MM.1S (cell line): ENCODE results near the gene PDE2A.

Experiments
- EZH2 ChIP-seq: fragments of 300-600 bp; sonication (generic); optimal IDR thresholded peaks from 2 replicates; pipeline ENCODE3; 2017; ENCODE audit warnings: low read depth, mild to moderate bottlenecking, antibody characterized with exemption, low read length, mixed read lengths
- EZH2phosphoT487 ChIP-seq: fragments of 300-600 bp; sonication (generic); IDR thresholded peaks from 2 replicates; pipeline ENCODE4 v1.6.1; 2018; ENCODE audit warnings: antibody characterized with exemption, low read length
- TF ChIP-seq, protein P1 (sequence below): fragments of 300-600 bp; sonication (generic); IDR thresholded peaks from 2 replicates; pipeline ENCODE4 v1.5.1; 2016; ENCODE audit warnings: antibody characterized with exemption, low read length, mixed read lengths

GRCh38 chr11:72534371-72535193, 139.6 kb downstream of the PDE2A start:
- TF ChIP-seq, protein P1, sequence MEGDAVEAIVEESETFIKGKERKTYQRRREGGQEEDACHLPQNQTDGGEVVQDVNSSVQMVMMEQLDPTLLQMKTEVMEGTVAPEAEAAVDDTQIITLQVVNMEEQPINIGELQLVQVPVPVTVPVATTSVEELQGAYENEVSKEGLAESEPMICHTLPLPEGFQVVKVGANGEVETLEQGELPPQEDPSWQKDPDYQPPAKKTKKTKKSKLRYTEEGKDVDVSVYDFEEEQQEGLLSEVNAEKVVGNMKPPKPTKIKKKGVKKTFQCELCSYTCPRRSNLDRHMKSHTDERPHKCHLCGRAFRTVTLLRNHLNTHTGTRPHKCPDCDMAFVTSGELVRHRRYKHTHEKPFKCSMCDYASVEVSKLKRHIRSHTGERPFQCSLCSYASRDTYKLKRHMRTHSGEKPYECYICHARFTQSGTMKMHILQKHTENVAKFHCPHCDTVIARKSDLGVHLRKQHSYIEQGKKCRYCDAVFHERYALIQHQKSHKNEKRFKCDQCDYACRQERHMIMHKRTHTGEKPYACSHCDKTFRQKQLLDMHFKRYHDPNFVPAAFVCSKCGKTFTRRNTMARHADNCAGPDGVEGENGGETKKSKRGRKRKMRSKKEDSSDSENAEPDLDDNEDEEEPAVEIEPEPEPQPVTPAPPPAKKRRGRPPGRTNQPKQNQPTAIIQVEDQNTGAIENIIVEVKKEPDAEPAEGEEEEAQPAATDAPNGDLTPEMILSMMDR, result no peak
- no peak for TF ChIP-seq EZH2
- TF ChIP-seq EZH2phosphoT487, result no peak
